HCT116 (cell line): ENCODE data around the gene ARMH4. TPM values are rescaled to one million over a fixed set of nuclear protein-coding genes. Genes with fewer than 3 reads are reported as not detected.

Experiments used
- ATAC-seq: fragments of 200-7000 bp; cut with Tn5 transposase; 2 replicates; pipeline ENCODE4 v1.9.1; 2020; ENCODE audit warnings: mild to moderate bottlenecking, moderate library complexity
- BruUV-seq: library from RNA; stranded (reverse); fragments of 400-500 nt; replicated peaks from 2 replicates; lab custom pipeline; 2021; lab: Mats Ljungman, UMichigan
- CTCF ChIA-PET: fragments of 300-600 bp; sonication (Branson Sonifier 250); formaldehyde crosslinking; loops from one replicate; lab custom pipeline; 2021; ENCODE audit warnings: antibody characterized with exemption; lab: Charles Lee
- POLR2A ChIA-PET: fragments of 300-600, 350-600 bp; sonication (Branson Sonifier 250); formaldehyde crosslinking; loops from one replicate; lab custom pipeline; 2021; ENCODE audit warnings: antibody characterized with exemption; lab: Charles Lee
- RAD21 ChIA-PET, 2 experiments: fragments of 300-600 bp; sonication (Branson Sonifier 250); formaldehyde crosslinking; loops; one replicate each; lab custom pipeline; 2023; ENCODE audit warnings: low total read pairs in 2 of 2; ENCODE audit not compliant: uncharacterized antibody in 2 of 2, unreplicated experiment in 2 of 2, low non-redundant PET in 1 of 2; lab: Charles Lee
- DNase-seq: peaks from one replicate; pipeline ENCODE4 v3.0.0-alpha.2; 2010; ENCODE audit warnings: low read depth, low spot score
- H2AFZ ChIP-seq: fragments of 200-600 bp; shearing (Covaris generic), sonication (generic); 2 replicates; pipeline ENCODE4 v1.6.1; 2017; ENCODE audit warnings: low read depth, mixed run types, mixed read lengths, antibody characterized with exemption, low read length; ENCODE audit not compliant: poor library complexity, severe bottlenecking
- H3K27ac ChIP-seq: 2 replicates; pipeline ENCODE4 v1.5.1; 2012; ENCODE audit warnings: low read depth, low read length
- H3K27me3 ChIP-seq: fragments of 200-600 bp; sonication (generic); 2 replicates; pipeline ENCODE4 v1.6.1; 2016; ENCODE audit warnings: mixed run types, low read length, mixed read lengths; ENCODE audit not compliant: insufficient read depth
- H3K36me3 ChIP-seq, 2 experiments: fragments of 200-500 bp in 1 of 2; fragments of 200-600 bp in 1 of 2; sonication (Bioruptor generic) in 1 of 2; sonication (generic) in 1 of 2; 2 replicates each; pipeline versions ENCODE4 v1.5.1 to v1.6.1; 2014 to 2016; ENCODE audit warnings: low read length in 2 of 2, inconsistent platforms in 1 of 2, mixed read lengths in 1 of 2, mixed run types in 1 of 2; ENCODE audit not compliant: insufficient read depth in 2 of 2, control insufficient read depth in 1 of 2
- H3K4me1 ChIP-seq, 2 experiments: fragments of 200-600 bp in 1 of 2; sonication (generic) in 1 of 2; 2 replicates each; pipeline versions ENCODE4 v1.5.1 to v1.6.1; 2012 to 2017; ENCODE audit warnings: low read length in 2 of 2, inconsistent platforms in 1 of 2, mild to moderate bottlenecking in 1 of 2, mixed read lengths in 1 of 2, mixed run types in 1 of 2, moderate library complexity in 1 of 2; ENCODE audit not compliant: insufficient read depth in 2 of 2, control insufficient read depth in 1 of 2
- H3K4me2 ChIP-seq: fragments of 200-600 bp; sonication (generic); 2 replicates; pipeline ENCODE4 v1.6.1; 2017; ENCODE audit warnings: mixed run types, low read length, mixed read lengths
- H3K4me3 ChIP-seq, 2 experiments: fragments of 200-600 bp in 1 of 2; sonication (generic) in 1 of 2; replicated peaks in 1 of 2; 2 replicates each; pipeline ENCODE4 v1.5.1; 2011 to 2016; ENCODE audit warnings: low read length in 2 of 2, control low read depth in 1 of 2, low read depth in 1 of 2, mild to moderate bottlenecking in 1 of 2, mixed read lengths in 1 of 2, mixed run types in 1 of 2
- H3K79me2 ChIP-seq: fragments of 200-600 bp; sonication (generic); 2 replicates; pipeline ENCODE4 v1.6.1; 2017; ENCODE audit warnings: mild to moderate bottlenecking, mixed run types, low read length, moderate library complexity, mixed read lengths; ENCODE audit not compliant: insufficient read depth
- H3K9ac ChIP-seq: fragments of 200-600 bp; sonication (generic); 2 replicates; pipeline ENCODE4 v1.6.1; 2016; ENCODE audit warnings: low read length, mixed read lengths
- H3K9me2 ChIP-seq: fragments of 200-600 bp; sonication (generic), shearing (Covaris generic); 2 replicates; pipeline ENCODE4 v1.6.1; 2017; ENCODE audit warnings: mixed run types, mild to moderate bottlenecking, moderate library complexity; ENCODE audit not compliant: insufficient read depth
- H3K9me3 ChIP-seq, 2 experiments: fragments of 200-500 bp in 1 of 2; fragments of 200-600 bp in 1 of 2; sonication (Bioruptor generic) in 1 of 2; sonication (generic) in 1 of 2; 2 replicates each; pipeline ENCODE4 v1.6.1; 2014 to 2017; ENCODE audit warnings: low read length in 2 of 2, mixed read lengths in 2 of 2, inconsistent platforms in 1 of 2, low read depth in 1 of 2, mild to moderate bottlenecking in 1 of 2, mixed run types in 1 of 2, moderate library complexity in 1 of 2; ENCODE audit not compliant: control insufficient read depth in 1 of 2, insufficient read depth in 1 of 2
- H4K20me1 ChIP-seq: fragments of 200-600 bp; sonication (generic), shearing (Covaris generic); 2 replicates; pipeline ENCODE4 v1.6.1; 2017; ENCODE audit warnings: mixed run types, mild to moderate bottlenecking, moderate library complexity; ENCODE audit not compliant: insufficient read depth
- CEBPB ChIP-seq: IDR thresholded peaks from 2 replicates; pipeline ENCODE4 v1.6.1; 2012; ENCODE audit warnings: low read depth
- EGR1 ChIP-seq: IDR thresholded peaks from 2 replicates; pipeline ENCODE4 v1.6.1; 2012; ENCODE audit warnings: low read depth
- ELF1 ChIP-seq: IDR thresholded peaks from 2 replicates; pipeline ENCODE4 v1.6.1; 2012; ENCODE audit warnings: low read depth, borderline replicate concordance
- MAX ChIP-seq: IDR thresholded peaks from 2 replicates; pipeline ENCODE4 v1.6.1; 2012
- POLR2AphosphoS5 ChIP-seq: IDR thresholded peaks from 2 replicates; pipeline ENCODE4 v1.6.1; 2011; ENCODE audit warnings: mild to moderate bottlenecking, low read depth, low read length, moderate library complexity
- SIN3A ChIP-seq: IDR thresholded peaks from 2 replicates; pipeline ENCODE4 v1.6.1; 2012; ENCODE audit warnings: low read depth
- YY1 ChIP-seq: IDR thresholded peaks from 2 replicates; pipeline ENCODE4 v1.6.1; 2011; ENCODE audit warnings: low read length, low read depth, moderate library complexity, mild to moderate bottlenecking; ENCODE audit not compliant: insufficient replicate concordance; ENCODE audit errors: extremely low read depth
- intact Hi-C: fragments of 100-400 bp; cut with micrococcal nuclease; formaldehyde crosslinking; loops from 2 replicates; pipeline ENCODE4 v1.10.0; 2022
- total RNA-seq: library from RNA; stranded (reverse); gene quantifications from one replicate; pipeline ENCODE4 v1.2.1, GENCODE V29; 2021; ENCODE audit not compliant: unreplicated experiment
- TF ChIP-seq, protein P1 (sequence below): IDR thresholded peaks from 2 replicates; pipeline ENCODE4 v1.6.1; 2012
- TF ChIP-seq, protein P2 (sequence below), 3 experiments: fragments of 200-600 bp in 1 of 3; sonication (generic) in 1 of 3; IDR thresholded peaks in 2 of 3; conservative IDR thresholded peaks in 1 of 3; 2 replicates each; pipeline ENCODE4 v1.5.1; 2012 to 2017; ENCODE audit warnings: low read depth in 2 of 3, low read length in 2 of 3, antibody characterized with exemption in 1 of 3, borderline replicate concordance in 1 of 3, control low read depth in 1 of 3, mild to moderate bottlenecking in 1 of 3, mixed read lengths in 1 of 3, mixed run types in 1 of 3, moderate library complexity in 1 of 3; ENCODE audit not compliant: insufficient read depth in 1 of 3

Gene ARMH4
- total RNA-seq, 1 experiment from 2014 or later: 1.7 TPM

DNA sequence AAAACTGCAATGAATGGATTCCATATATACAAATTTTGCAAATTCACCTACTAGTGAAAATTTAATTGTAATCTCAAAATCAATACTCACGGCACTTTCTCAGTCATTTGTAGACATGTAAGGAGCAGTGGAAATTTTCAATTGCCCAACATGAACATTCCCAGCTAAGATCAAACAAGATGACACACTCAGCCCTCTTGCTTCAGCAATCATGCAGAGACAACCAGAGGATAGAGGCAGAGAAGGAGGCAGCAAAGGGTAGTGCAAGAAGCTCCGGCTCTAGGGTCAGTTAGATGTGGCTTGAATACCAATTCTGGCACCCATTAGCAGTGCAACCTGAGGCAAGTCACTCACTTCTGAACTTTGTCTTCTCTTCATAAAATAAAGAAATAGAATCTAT, 194.6 kb downstream of the ARMH4 start:
- BruUV-seq: no TSS peak
- Histone ChIP-seq H3K36me3 (no peaks in the 10 kb centered on the region), H3K27me3 (peaks cover 17% of the 10 kb centered on the region), H3K4me3 (no peak overlapping the region), H3K27ac (no peak overlapping the region), H3K9me2 (no peaks in the 10 kb centered on the region), H3K79me2 (no peaks in the 10 kb centered on the region), H3K9ac (no peak overlapping the region), H2AFZ (no peak overlapping the region), H3K9me3 (no peaks in the 10 kb centered on the region), H3K4me2 (no peak overlapping the region), H3K4me1 (no peaks in the 10 kb centered on the region), H4K20me1 (no peaks in the 10 kb centered on the region)
- POLR2A ChIA-PET: no interaction called here
- no peak for ATAC-seq
- CTCF ChIA-PET: no interaction called here
- no peak for TF ChIP-seq ELF1
- no peak for TF ChIP-seq CEBPB
- TF ChIP-seq YY1: no peak
- no peak for TF ChIP-seq MAX
- no peak for TF ChIP-seq POLR2AphosphoS5
- TF ChIP-seq SIN3A: no peak
- TF ChIP-seq, protein P1, sequence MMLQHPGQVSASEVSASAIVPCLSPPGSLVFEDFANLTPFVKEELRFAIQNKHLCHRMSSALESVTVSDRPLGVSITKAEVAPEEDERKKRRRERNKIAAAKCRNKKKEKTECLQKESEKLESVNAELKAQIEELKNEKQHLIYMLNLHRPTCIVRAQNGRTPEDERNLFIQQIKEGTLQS: no peak
- no peak for TF ChIP-seq EGR1
- TF ChIP-seq, protein P2, sequence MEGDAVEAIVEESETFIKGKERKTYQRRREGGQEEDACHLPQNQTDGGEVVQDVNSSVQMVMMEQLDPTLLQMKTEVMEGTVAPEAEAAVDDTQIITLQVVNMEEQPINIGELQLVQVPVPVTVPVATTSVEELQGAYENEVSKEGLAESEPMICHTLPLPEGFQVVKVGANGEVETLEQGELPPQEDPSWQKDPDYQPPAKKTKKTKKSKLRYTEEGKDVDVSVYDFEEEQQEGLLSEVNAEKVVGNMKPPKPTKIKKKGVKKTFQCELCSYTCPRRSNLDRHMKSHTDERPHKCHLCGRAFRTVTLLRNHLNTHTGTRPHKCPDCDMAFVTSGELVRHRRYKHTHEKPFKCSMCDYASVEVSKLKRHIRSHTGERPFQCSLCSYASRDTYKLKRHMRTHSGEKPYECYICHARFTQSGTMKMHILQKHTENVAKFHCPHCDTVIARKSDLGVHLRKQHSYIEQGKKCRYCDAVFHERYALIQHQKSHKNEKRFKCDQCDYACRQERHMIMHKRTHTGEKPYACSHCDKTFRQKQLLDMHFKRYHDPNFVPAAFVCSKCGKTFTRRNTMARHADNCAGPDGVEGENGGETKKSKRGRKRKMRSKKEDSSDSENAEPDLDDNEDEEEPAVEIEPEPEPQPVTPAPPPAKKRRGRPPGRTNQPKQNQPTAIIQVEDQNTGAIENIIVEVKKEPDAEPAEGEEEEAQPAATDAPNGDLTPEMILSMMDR (IDR thresholded peaks at IDR 0.05 in 2 of 3, conservative IDR thresholded peaks at IDR 0.05 in 1 of 3; ENCODE audit: borderline replicate concordance in 1 of 3, insufficient read depth in 1 of 3, low read depth in 2 of 3, low read length in 2 of 3): no peak
- RAD21 ChIA-PET: no interaction called here
- DNase-seq: no peak
- intact Hi-C loops: no loop called here

Other genes with a start within 250 kb of the ARMH4 start
- 39.6 TPM for gene ACTR10, start 47.9 kb upstream of the ARMH4 start, total RNA-seq
- gene PSMA3, start 92.6 kb upstream of the ARMH4 start, total RNA-seq: 267 TPM
- gene ARID4A, start 146.3 kb upstream of the ARMH4 start, total RNA-seq: 13.9 TPM
- gene TOMM20L, start 243.7 kb upstream of the ARMH4 start, total RNA-seq: not detected